ENCODE results near the gene SEPHS2. TPM values are rescaled to one million over a fixed set of nuclear protein-coding genes. Genes with fewer than 3 reads are reported as not detected.
A peak's percentile ranks its signal among the peaks of the same experiment; 100 is the strongest.

The SEPHS2 gene
- polyA plus RNA-seq, 1 donor from 2014 or later: 9.8 TPM

DNA sequence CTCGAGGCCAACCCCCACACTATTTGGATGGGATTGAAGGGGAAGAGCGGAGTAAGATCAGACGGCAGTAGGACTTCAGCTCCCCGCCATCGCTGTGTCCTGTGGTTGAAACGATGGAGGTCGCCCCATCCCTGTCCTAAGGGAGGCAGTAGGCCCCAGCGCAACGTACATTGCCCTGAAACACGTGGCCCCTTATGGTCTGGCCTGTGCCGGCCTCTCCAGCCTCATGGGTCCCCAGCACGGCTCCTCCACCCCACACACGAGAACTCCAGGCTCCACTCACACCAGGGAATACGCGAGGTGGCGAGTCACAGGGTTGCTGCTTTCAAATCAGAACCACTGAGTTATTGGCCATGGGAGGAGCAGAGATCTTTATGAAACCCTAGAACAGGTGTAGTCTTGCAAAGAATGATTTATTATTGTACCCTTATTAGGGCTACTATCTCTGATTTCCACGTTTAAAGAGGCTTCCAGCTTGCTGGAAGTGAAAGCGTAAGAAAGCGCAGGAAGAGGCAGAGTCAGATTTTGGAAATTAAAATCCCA lies 15.2 kb downstream of the SEPHS2 start:
- peak overlapping the region; percentile 47 for H3K9ac ChIP-seq (ENCODE audit: low read length)
- H3F3A ChIP-seq (ENCODE audit: insufficient read depth, low read length, poor library complexity, severe bottlenecking): no peaks in the 10 kb centered on the region
- no peaks in the 10 kb centered on the region for H3K9me2 ChIP-seq (ENCODE audit: insufficient read depth, low read length)

More for the DNA sequence above, 15.2 kb downstream of the SEPHS2 start:
- H3K79me2 ChIP-seq (replicated peaks; ENCODE audit: insufficient read depth, low read length): no peaks in the 10 kb centered on the region
- H3K9me3 ChIP-seq (ENCODE audit: low read length): no peaks in the 10 kb centered on the region
- H4K20me1 ChIP-seq (ENCODE audit: insufficient read depth): no peaks in the 10 kb centered on the region
- peak overlapping the region; percentile 75 for H3K27ac ChIP-seq (ENCODE audit: low read length)
- peak overlapping the region; percentile 58 for H2AFZ ChIP-seq (ENCODE audit: low read depth, low read length)
- no peak for TF ChIP-seq REST (IDR thresholded peaks at IDR 0.05; ENCODE audit: borderline replicate concordance)
- no peak for TF ChIP-seq EZH2 (IDR thresholded peaks at IDR 0.05; ENCODE audit: borderline replicate concordance, insufficient read depth, low read length, poor library complexity, severe bottlenecking)
- peak; percentile 47 for TF ChIP-seq SMC3 (conservative IDR thresholded peaks at IDR 0.05; ENCODE audit: poor library complexity)
- TF ChIP-seq TAF1 (IDR thresholded peaks at IDR 0.05; ENCODE audit: low read depth): no peak
- no peak for TF ChIP-seq MXI1 (conservative IDR thresholded peaks at IDR 0.05; ENCODE audit: poor library complexity, severe bottlenecking)
- no peak for TF ChIP-seq POLR2AphosphoS5 (IDR thresholded peaks at IDR 0.05)
- TF ChIP-seq CTCF (IDR thresholded peaks at IDR 0.05; ENCODE audit: poor library complexity, severe bottlenecking): peak; percentile 59
- peak; percentile 29 for TF ChIP-seq RAD21 (conservative IDR thresholded peaks at IDR 0.05)
- peak; percentile 1 for TF ChIP-seq EP300 (conservative IDR thresholded peaks at IDR 0.05; ENCODE audit: poor library complexity, severe bottlenecking)
- H3K4me3 ChIP-seq (ENCODE audit: low read length): peak overlapping the region; percentile 35
- no peaks in the 10 kb centered on the region for H3K27me3 ChIP-seq (ENCODE audit: insufficient read depth, low read depth, low read length)
- H3K4me2 ChIP-seq (ENCODE audit: low read length): no peak overlapping the region
- H3K36me3 ChIP-seq (ENCODE audit: insufficient read depth, low read length): no peaks in the 10 kb centered on the region
